Lung (tissue), 12 donors: ENCODE measurements around the gene FBXO36. TPM values are rescaled to one million over a fixed set of nuclear protein-coding genes. Genes with fewer than 3 reads are reported as not detected.

Source experiments
- ATAC-seq: fragments of 200-7000 bp; cut with Tn5 transposase; one replicate; pipeline ENCODE4 v1.9.1; 2020; ENCODE audit warnings: moderate number of reproducible peaks; ENCODE audit not compliant: insufficient read depth, low FRiP score
- DNase-seq, 3 donors: peaks; one replicate each; pipeline ENCODE4 v3.0.0-alpha.2; 2013 to 2017
- H3K27ac ChIP-seq, 2 donors: one replicate each; pipeline ENCODE4 v1.5.1; 2013; ENCODE audit warnings: mild to moderate bottlenecking in 2 of 2, moderate library complexity in 2 of 2, control low read depth in 1 of 2, inconsistent platforms in 1 of 2, low read depth in 1 of 2, low read length in 1 of 2
- H3K27me3 ChIP-seq, 3 donors: one replicate each; pipeline ENCODE4 v1.5.1; 2013; ENCODE audit warnings: low read length in 2 of 3; ENCODE audit not compliant: control insufficient read depth in 3 of 3, insufficient read depth in 3 of 3
- H3K36me3 ChIP-seq, 4 donors: one replicate each; pipeline ENCODE4 v1.5.1; 2013; ENCODE audit warnings: low read length in 4 of 4, mild to moderate bottlenecking in 1 of 4, moderate library complexity in 1 of 4; ENCODE audit not compliant: control insufficient read depth in 4 of 4, insufficient read depth in 4 of 4
- H3K4me1 ChIP-seq, 5 donors: one replicate each; pipeline ENCODE4 v1.5.1; 2013; ENCODE audit warnings: low read length in 5 of 5, mild to moderate bottlenecking in 2 of 5, moderate library complexity in 1 of 5; ENCODE audit not compliant: control insufficient read depth in 5 of 5, insufficient read depth in 5 of 5
- H3K4me3 ChIP-seq: one replicate; pipeline ENCODE4 v1.5.1; 2013; ENCODE audit warnings: mild to moderate bottlenecking, control low read depth, moderate library complexity
- H3K9ac ChIP-seq, 2 donors: one replicate each; pipeline ENCODE4 v1.5.1; 2013; ENCODE audit warnings: low read length in 2 of 2, control low read depth in 1 of 2; ENCODE audit not compliant: insufficient read depth in 1 of 2
- H3K9me3 ChIP-seq, 4 donors: one replicate each; pipeline ENCODE4 v1.5.1; 2013; ENCODE audit warnings: low read length in 3 of 4, mild to moderate bottlenecking in 1 of 4, moderate library complexity in 1 of 4; ENCODE audit not compliant: control insufficient read depth in 4 of 4, insufficient read depth in 3 of 4
- WGBS, 2 donors: extraction: QIAGEN DNeasy Blood & Tissue Kit; methylation state at CpG; one replicate each; pipeline ENCODE4 v1.1.7; 2013; 5-methylcytosine and 5-hydroxymethylcytosine counted together
- polyA plus RNA-seq, 2 donors: library from polyadenylated mRNA; stranded (reverse); fragments of 200-250 nt; gene quantifications; one replicate each; pipeline ENCODE4 v1.2.1, GENCODE V29; 2013
- total RNA-seq, 2 donors: library from RNA; depleted of rRNA in 1 of 2; stranded (reverse); fragments of >200 nt in 1 of 2; gene quantifications; one replicate each; pipeline ENCODE4 v1.2.1, GENCODE V29; 2014 to 2021
- TF ChIP-seq, protein P1 (sequence below): IDR thresholded peaks from 2 replicates; pipeline ENCODE4 v1.5.1; 2012; ENCODE audit warnings: mild to moderate bottlenecking; ENCODE audit errors: control extremely low read depth, extremely low read depth
- donor health status: control.
- donor health status: control.
- donor health status: Bipolar disorder and iron deficiency.
- donor health status: healthy.
- donor health status: DM: yes; HTN: yes; CAD: no.

Gene FBXO36
- total and polyA plus RNA-seq, 4 donors = 2.2 to 9.3 (median 4.4) TPM

DNA sequence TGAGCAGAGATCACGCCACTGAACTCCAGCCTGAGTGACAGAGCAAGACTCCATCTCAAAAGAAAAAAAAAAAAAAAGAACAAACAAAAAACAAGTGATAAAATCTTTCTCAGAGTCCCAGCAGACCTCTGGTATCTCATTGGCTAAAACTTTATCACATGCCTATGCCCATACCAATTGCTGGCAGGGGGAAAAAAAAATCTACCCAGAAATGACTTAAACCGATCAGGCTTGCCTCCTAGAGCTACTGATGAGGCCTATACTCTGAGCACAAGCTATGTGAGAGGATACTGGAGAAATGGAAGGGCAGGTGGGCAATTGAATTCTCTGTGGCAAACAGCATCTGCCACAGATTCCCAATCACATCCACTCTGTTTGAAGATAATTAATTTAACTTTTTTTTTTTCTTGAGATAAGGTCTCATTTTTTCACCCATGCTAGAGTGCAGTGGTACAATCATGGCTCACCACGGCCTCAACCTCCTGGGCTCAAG lies 49.0 kb downstream of the FBXO36 start:
- no peak overlapping the region for H3K4me3 ChIP-seq
- H3K4me1 ChIP-seq = peaks cover 0 to 12% (median 0%) of the 10 kb centered on the region in 5 donors
- no peak overlapping the region for H3K9ac ChIP-seq
- H3K9me3 ChIP-seq = no peaks in the 10 kb centered on the region
- no peaks in the 10 kb centered on the region for H3K36me3 ChIP-seq
- TF ChIP-seq, protein P1, sequence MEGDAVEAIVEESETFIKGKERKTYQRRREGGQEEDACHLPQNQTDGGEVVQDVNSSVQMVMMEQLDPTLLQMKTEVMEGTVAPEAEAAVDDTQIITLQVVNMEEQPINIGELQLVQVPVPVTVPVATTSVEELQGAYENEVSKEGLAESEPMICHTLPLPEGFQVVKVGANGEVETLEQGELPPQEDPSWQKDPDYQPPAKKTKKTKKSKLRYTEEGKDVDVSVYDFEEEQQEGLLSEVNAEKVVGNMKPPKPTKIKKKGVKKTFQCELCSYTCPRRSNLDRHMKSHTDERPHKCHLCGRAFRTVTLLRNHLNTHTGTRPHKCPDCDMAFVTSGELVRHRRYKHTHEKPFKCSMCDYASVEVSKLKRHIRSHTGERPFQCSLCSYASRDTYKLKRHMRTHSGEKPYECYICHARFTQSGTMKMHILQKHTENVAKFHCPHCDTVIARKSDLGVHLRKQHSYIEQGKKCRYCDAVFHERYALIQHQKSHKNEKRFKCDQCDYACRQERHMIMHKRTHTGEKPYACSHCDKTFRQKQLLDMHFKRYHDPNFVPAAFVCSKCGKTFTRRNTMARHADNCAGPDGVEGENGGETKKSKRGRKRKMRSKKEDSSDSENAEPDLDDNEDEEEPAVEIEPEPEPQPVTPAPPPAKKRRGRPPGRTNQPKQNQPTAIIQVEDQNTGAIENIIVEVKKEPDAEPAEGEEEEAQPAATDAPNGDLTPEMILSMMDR = no peak
- H3K27ac ChIP-seq = no peak overlapping the region
- no peak for ATAC-seq
- no peak for DNase-seq
- WGBS, 2 donors = 84 to 94% methylated on average over 3 of the region's 3 CpGs
- H3K27me3 ChIP-seq = no peaks in the 10 kb centered on the region

DNA sequence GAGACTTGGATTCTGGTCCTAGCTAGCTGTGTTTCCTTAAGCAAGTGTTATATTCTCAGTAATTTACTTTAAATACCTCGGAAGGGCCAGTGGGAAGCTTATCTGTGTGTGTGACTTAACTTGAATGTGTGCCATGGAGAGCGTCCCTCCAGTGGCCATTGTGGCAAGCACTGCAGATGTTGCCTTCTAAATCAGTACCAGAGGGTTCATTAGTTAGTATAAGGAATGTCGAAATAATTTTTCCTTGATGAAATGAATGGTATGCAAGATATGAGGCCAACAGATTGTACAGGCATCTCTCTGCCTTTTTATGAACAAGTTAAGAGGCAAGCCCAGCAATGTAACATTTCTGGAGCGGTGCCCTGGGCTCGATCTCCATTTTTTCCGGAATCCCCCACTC lies 52.0 kb downstream of the FBXO36 start:
- peak; percentile 49 to 72 (median 65) for DNase-seq

DNA sequence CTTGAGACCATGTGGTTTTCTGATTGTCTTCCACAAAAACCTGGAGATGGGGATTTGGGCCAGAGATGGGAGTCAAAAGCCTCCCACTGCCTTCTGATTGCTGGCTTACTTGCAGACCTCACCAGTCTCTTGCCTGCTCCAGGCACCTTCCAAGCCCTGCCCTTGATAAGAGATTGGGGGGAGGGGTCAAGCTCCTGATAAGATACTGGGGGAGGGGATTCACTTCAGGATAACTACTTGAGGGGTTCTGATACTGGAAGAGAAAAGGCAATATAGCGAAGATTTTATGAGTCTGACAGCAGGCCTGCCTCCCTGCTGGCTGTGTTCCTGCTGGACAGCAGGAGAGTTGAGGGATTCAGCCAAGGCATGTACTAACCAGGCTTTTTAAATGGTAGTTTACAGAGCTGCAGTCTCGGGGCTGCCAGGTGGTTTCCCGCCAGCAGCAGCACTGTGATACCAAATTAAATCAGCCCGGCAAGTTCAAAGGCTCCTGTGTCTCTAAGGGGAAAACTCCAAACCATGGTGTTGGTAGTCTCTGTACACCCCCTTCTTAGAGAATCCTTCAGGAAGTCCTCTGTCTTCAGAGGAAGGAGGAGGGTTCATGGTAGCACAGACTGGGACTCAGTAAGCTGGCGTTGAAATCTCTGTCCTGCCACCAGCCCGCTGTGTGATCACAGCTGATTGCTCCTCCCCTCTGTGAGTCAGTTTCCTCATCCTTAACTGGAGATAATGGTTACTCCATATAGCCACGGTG lies 58.3 kb downstream of the FBXO36 start:
- ATAC-seq = peak; percentile 72
- Histone ChIP-seq H3K27me3 (no peaks in the 10 kb centered on the region), H3K36me3 (no peaks in the 10 kb centered on the region), H3K9ac (peak overlapping the region in 1 of 2 donors; percentile 38), H3K4me3 (no peak overlapping the region), H3K4me1 (peaks cover 0 to 8% (median 0%) of the 10 kb centered on the region in 5 donors), H3K9me3 (no peaks in the 10 kb centered on the region), H3K27ac (no peak overlapping the region)
- peak; percentile 61 to 83 (median 73) for DNase-seq
- TF ChIP-seq, protein P1 = no peak
- 50 to 59% methylated on average over 7 of the region's 7 CpGs for WGBS, 2 donors

More for the DNA sequence above, 52.0 kb downstream of the FBXO36 start:
- Histone ChIP-seq H3K27me3 (no peaks in the 10 kb centered on the region), H3K9me3 (no peaks in the 10 kb centered on the region), H3K36me3 (no peaks in the 10 kb centered on the region), H3K9ac (no peak overlapping the region), H3K27ac (no peak overlapping the region), H3K4me3 (no peak overlapping the region), H3K4me1 (peaks cover 0 to 12% (median 0%) of the 10 kb centered on the region in 5 donors)
- peak; percentile 53 for ATAC-seq
- TF ChIP-seq, protein P1 = no peak
- 53 to 66% methylated on average over 6 of the region's 6 CpGs for WGBS, 2 donors
